T-helper 1 cell (primary cell): ENCODE measurements around the gene BPHL.
"Not testable (repeated sequence)": the region's sequence is repeated elsewhere in the genome, so short reads cannot be mapped to it uniquely, and the experiment has no call there.

Source experiments
- DNase-seq, 5 donors: peaks; one replicate each; pipeline ENCODE4 v3.0.0-alpha.2; 2012 to 2020

The BPHL gene

DNA sequence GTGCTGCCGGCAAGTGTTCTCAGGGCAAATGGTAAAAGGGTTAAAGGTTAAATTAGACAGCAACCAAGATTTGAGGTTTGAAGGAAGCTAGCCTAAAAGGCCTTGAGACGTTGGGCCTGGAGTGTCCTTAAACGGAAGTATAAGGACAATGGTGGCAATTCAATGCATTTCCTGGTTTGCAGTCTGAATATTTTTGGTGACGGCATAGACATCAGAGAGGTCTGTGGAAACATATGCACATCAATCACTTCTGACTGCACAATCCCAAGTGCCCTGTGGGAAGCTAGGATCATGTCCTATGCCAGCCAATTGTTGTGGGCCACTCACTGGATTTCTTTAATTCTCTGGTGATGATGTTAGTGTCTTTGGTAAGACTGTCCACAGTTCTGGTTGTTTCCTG lies 64.6 kb downstream of the BPHL start:
- no peak for DNase-seq

DNA sequence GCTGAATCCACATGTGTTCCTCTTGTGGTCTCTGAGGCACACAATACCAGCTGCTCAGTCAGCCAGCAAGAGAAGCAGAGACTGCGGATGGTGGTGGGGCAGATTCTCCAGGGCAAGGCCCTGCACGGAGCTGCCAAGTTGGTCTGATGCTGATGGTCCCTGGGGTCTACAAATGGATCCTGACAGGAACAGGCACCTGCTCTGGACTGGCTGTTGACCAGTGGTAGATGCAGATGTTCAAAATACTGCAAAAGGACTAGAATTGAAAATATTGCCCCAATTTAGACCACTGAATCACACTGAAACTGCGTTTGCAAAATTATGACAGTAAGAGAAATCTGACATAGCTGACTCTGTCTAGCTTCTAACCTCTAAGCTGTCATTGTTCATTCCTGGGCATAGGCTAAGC lies 68.5 kb downstream of the BPHL start:
- DNase-seq, result no peak

DNA sequence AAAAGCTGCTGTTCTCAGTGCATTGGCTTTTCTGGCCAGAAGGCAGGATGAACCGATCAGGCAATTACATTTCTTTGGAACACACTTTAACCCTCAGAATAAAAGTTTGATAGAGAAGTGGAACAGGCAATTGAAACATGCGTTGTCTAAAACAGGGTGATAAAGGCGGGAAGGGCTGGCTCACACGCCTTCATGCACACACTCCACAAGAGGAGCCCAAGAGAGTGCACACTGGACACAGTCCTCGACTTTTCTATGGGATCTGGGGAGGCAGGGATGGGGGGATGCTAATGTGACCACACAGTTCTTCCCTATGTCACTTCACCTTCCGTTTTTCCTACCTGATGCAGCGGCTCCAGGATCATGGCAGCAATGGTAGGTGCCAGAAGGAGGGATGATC lies 69.8 kb downstream of the BPHL start:
- no peak for DNase-seq

DNA sequence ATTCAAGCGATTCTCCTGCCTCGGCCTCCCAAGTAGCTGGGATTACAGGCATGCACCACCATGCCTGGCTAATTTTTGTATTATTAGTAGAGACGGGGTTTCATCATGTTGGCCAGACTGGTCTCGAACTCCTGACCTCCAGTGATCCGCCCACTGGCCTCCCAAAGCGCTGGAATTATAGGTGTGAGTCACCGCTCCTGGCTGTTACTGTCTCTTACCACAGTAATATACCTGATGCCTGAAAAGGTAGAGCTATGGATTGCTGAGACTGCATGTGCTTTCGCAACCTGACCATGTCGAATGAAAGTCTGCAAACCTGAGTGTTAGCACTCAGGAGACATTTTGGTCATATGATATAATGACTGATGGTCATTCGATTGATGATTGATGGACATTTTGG lies 70.7 kb downstream of the BPHL start:
- not testable (repeated sequence) for DNase-seq

DNA sequence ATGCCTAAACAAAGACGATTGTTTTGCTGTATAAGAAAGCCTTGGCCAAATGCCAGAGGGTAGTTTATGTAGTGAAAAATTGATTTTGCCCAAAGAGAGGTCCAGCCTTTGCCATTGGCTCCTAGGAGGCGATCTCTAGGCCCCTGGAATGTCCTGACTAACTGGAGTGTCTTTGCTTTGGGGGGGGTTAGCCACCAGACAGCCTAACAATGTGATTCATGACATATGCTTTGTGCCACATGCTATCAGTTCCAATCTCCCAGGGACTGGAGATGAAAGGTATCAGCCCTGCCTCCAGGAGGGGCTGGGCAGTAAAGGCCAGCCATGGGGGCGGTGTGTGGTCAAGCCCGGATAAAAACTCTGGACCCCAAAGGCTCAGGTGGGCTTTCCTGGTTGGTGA lies 71.5 kb downstream of the BPHL start:
- DNase-seq, result no peak

DNA sequence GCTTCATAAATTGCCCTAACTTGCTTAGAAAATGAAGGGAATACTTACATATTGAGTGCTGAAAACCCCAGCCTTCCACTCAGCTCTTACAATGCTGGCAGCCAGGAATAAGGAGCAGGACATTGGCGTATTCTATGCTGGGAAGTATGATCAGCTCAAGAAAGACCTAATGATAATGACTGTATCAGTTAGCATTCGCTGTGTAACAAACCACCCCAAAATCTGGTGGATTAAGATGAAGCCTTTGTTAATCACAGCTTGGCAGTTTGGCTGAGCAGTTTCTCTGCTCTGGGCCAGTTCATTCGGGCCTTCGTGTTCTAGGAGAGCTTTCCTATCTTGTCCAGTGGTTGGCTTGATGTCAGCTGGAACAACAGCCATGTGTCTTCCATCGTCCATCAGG lies 72.3 kb downstream of the BPHL start:
- no peak for DNase-seq

DNA sequence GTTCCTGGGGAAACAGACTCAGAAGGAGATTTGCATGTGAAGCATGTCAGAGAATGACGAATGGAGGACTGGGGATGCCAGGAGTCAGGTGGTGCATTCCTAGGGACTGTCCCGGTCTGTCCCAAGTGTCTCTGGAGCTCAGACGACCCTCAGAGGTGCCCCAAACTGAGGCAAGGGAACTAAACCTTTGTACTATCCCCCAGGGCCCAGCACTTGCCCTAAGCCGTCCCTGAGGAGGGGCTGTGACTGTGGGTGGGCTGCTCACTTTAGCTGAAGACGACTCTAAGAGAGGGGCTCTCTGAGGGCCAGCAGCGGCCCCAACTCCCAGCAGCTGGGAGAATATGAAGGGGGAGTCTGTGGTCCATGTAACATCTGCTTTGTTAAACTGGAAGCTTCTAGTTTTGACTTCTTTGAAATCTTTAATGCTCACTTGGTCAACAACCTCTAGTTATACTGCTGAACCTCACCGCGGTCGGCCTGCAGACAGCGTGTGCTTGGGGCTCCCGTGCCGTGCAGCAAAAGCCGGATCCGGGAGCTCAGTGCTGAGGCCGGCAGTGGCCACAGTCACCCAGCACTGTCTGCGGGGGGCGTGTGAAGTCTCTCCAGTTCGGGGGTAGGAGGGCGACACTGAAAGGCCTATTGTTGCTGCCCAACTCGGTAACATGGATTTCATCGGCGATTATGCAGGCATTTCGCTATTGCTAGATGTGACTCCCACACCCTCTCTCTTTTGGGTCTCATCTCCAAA lies 74.8 kb downstream of the BPHL start:
- DNase-seq, result no peak

DNA sequence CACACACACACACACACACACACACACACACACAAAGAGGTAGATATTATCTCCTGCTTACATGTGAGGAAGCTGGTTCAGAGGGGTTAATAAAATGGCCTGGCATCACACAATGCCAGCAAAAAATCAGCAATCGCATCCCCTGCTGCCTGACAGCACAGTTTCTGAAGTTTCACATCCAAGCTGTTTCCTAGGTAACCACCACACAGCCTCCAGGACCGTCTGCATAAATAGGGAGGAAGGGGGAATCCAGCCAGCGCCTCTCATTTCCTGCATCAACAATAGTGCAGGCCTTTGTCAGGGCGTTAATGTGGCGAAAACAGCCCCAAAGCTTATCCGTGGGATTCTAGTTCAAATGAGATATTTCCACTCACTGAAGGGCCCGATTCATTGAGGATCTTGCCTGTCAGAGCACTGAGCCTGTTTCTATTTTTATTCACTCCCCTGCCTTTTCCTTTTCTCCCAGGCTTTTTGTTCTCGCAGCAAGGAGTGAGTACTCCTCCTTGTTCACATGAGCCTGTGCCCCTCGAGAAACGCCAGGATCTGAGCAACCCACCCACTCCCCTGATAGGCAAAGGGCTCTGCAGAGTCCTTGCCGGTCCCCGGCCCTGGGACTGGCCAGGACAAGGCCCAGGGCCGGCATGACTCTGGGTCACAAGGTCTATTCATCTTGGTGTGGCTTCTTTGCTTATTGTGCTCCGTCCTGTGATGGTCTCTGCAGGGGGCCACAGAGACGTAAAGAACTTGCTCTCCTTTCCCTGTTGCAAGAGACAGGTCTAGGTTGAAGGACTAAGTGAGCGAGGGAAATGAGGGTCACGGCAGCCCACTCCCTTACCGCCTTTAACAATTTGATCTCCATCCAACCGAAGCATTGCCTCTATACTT lies 76.3 kb downstream of the BPHL start:
- no peak for DNase-seq

DNA sequence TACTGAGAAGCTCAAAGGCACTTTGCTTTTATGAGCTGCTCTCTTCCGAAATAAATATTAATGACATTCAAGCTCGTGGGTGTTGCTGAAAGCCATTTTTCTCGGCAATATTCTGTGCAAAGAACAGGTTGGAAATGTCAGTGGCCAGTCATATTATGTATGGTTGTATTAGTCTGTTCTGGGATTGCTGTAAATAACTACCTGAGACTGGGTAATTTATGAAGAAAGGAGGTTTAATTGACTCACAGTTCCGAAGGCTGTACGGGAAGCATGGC lies 76.8 kb downstream of the BPHL start:
- DNase-seq, result no peak

DNA sequence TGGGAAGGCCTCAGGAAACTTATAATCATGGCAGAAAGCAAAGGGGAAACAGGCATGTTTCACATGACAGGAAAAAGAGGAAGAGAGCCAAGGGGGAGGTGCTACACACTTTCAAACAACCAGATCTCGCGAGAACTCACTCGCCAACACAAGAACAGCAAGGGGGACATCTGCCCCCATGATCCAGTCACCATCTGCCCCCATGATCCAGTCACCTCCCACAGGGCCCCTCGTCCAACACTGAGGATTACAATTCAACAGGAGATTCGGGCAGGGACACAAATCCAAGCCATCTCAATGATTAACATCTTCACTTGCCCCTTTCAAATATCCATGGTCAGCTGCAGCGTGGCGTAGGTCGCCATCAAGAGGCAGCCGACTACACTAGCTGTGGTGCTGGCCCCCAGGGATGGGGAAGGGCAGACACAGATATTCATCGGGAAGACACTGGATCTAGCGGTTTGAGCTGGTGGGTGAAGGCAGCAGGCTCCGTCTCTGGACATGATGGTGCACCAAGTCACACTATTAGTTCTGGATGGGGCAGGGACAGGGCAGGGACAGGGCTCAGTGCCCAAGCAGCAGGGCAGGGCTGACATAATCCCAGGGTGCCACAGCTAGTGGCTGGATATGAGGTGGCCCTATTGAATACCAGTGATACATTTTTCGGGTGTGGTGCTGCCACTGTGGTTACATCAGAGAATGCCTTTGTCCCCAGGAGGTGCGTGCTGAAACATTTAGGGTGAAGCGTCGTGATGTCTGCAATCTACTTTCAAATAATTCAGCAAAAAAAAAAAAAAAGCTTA lies 77.4 kb downstream of the BPHL start:
- DNase-seq, result no peak

DNA sequence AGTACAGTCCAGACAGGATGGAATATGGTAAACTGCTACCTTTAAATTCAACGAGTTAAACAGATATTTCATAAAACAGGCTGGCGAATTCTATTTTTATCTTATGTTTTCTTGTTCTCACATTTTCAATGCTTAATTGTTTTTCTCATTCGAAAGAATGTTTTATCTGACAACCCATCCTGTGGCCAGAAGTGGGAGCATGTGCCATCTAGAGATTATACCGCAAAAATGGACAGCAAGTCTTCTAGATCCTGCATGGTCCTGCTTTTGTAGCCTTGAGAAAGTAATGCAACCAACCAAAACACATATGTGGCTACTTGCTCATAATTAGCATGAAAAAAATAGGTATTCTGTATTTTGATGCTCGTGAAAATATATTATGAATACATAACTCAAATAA lies 78.3 kb downstream of the BPHL start:
- DNase-seq, result no peak

DNA sequence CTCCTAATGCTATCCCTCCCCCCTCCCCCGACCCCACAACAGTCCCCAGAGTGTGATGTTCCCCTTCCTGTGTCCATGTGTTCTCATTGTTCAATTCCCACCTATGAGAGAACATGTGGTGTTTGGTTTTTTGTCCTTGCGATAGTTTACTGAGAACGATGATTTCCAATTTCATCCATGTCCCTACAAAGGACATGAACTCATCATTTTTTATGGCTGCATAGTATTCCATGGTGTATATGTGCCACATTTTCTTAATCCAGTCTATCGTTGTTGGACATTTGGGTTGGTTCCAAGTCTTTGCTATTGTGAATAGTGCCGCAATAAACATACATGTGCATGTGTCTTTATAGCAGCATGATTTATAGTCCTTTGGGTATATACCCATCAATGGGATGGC lies 79.2 kb downstream of the BPHL start:
- not testable (repeated sequence) for DNase-seq

DNA sequence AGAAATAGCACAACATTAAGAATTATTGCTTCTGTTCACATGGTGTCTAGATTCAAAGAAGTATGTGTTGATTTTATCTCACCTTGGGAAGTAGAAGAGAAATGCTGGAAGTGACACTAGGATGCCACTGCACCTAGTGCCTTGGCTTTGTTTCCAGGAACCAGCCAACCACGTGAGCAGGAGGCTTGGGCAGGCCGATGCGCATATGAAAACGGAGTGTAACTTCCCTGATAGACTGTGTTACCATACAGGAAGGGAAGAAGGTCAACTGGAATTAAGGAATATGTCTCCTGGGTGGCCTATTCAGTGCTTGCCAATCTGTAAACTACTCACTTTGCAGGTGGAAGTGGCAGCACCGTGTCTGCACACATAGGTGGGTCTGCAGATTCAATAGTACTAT lies 80.9 kb downstream of the BPHL start:
- DNase-seq, result no peak

DNA sequence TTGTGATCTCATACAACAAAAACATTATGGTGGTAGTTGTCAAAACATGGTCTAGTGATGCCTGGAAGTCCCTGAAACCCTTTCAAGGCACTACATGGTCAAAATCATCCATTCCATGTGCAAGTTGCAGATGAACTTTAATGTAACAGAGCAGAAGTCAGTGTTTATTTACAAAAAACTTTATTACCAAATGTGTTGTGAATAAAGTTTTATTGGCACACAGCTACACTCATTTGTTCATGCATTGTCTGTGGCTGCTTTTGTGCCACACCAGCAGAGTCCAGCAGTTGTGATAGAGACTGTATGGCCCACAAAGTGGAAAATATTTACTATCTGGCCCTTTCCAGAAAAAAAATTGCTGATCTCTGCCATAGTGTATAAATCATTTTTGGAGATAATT lies 82.2 kb downstream of the BPHL start:
- no peak for DNase-seq

DNA sequence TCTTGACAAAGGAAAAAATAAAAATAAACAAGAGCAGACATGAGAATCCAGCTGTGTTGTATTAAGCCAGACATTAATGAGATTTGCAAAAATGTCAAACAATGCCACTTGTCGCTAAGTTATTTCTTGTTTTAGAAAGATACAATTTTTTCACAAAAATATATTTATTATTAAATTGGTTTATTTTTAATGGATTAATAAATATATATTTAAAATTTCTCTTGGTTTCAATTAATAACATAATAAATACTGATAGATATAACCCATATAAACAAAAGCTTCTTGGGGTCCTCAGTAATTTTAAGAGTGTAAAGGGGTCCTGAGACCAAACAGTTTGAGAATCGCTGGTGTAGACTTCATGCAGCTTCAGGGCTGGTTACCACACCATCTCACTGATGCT lies 82.9 kb downstream of the BPHL start:
- no peak for DNase-seq
